Renal cortical epithelial cell (primary cell): ENCODE data around the gene HS3ST2. TPM values are rescaled to one million over a fixed set of nuclear protein-coding genes. Genes with fewer than 3 reads are reported as not detected.

Experiments
- DNase-seq: peaks from one replicate; pipeline ENCODE4 v3.0.0-alpha.2; 2011; ENCODE audit warnings: low read depth
- total RNA-seq: library from RNA; depleted of rRNA; stranded (reverse); fragments of >200 nt; gene quantifications from 2 replicates; pipeline ENCODE4 v1.2.3, GENCODE V29; 2014

Gene HS3ST2
- 1.2 TPM in 1 of 2 replicates, not detected in the other for total RNA-seq

- DNase-seq: no peak
Observed at GRCh38 chr16:22813948-22814710, at the start of gene HS3ST2. HS3ST2 (plus strand) TSS chr16:22814162; CDS start chr16:22814611, 449 bp downstream.

- DNase-seq: no peak
Observed at GRCh38 chr16:22764662-22765327, 49.2 kb upstream of the HS3ST2 start.

DNA sequence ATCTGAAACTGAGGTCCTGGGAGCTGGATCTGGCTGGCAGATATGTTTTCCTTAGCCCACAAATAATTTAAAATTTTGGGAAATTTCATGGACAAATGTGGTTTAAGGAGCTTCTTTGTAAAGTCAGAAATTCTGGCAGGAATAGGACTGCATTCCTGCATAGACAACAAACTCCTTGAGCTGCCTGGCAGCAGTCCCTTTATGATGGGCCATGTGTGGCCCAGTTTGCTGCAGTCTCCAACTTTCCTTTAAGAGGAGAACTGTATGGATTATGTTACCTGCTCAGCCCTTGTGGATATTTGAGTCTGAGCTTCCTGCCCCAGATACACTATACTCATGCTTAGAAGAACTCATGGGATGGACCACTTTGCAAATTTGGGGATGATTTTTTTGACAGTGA, 48.5 kb upstream of the HS3ST2 start:
- DNase-seq: no peak

GRCh38 chr16:22770866-22771265, 43.1 kb upstream of the HS3ST2 start:
- DNase-seq: no peak

- DNase-seq: no peak
Observed at GRCh38 chr16:22771551-22771950, 42.4 kb upstream of the HS3ST2 start.

GRCh38 chr16:22775220-22775922, 38.6 kb upstream of the HS3ST2 start:
- DNase-seq: no peak

GRCh38 chr16:22781480-22781879, 32.5 kb upstream of the HS3ST2 start:
- no peak for DNase-seq

GRCh38 chr16:22782314-22782713, 31.6 kb upstream of the HS3ST2 start:
- no peak for DNase-seq

GRCh38 chr16:22784690-22785214, 29.2 kb upstream of the HS3ST2 start:
- no peak for DNase-seq

DNA sequence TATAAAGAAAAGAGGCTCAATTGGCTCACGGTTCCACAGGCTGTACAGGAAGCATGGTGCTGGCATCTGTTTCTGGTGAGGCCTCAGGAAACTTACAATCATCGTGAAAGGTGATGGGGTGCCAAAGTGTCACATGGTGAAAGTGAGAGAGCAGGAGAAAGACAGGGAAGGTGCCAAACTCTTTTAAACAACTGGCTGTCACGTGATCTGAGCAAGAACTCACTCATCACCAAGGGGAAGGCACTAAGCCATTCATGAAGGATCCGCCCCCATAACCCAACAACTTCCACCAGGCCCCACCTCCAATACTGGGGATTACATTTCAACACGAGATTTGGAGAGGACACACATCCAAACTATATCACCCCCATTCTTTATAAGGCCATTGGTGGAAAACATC, 28.4 kb upstream of the HS3ST2 start:
- DNase-seq: no peak

DNA sequence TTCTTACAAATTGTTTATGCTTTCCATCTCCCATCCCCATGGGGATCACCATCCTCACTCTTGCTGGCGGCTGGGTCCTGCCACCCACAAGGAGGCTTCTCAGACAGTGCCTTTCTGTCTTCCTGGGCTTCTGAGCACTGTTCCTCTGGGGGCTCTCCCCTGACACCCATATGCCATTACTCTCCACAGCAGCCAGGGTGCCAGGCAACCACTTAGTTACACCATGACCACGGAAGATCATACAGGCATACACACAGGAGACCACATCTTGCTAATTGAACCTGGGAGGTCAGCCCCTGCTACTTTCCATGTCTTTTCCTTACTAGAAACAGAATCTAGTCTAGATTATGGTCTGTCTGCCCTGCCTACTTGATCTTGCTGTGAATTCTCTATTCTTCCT, 27.7 kb upstream of the HS3ST2 start:
- DNase-seq: no peak

- DNase-seq: no peak
Observed at GRCh38 chr16:22786691-22787090, 27.3 kb upstream of the HS3ST2 start.

- peak; percentile 58 for DNase-seq
Observed at GRCh38 chr16:22787466-22788192, 26.3 kb upstream of the HS3ST2 start.

GRCh38 chr16:22788193-22788530, 25.8 kb upstream of the HS3ST2 start:
- no peak for DNase-seq

- peak; percentile 11 for DNase-seq
Observed at GRCh38 chr16:22789281-22789945, 24.5 kb upstream of the HS3ST2 start.

- no peak for DNase-seq
Observed at GRCh38 chr16:22797551-22797950, 16.4 kb upstream of the HS3ST2 start.

DNA sequence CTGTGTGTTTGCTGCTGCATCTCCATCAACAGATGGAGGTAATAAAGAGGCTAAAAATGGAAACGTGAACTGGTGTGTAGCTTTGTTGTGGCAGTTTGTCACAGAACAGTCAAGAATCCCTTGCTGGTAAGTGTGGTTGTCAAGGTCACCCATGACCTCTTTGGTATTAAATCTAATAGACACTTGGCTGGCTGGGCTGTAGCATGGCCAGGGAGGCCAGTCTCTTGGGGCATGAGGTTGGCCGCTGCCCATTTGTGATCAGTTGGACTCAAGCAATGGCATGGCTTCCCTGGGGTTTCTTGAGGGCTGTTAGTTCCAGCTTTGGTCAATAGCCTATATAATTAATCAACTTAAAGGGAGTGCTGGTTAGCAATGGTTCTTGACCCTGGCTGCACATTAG, 14.8 kb upstream of the HS3ST2 start:
- no peak for DNase-seq

GRCh38 chr16:22804893-22805292, 9.1 kb upstream of the HS3ST2 start:
- no peak for DNase-seq

DNA sequence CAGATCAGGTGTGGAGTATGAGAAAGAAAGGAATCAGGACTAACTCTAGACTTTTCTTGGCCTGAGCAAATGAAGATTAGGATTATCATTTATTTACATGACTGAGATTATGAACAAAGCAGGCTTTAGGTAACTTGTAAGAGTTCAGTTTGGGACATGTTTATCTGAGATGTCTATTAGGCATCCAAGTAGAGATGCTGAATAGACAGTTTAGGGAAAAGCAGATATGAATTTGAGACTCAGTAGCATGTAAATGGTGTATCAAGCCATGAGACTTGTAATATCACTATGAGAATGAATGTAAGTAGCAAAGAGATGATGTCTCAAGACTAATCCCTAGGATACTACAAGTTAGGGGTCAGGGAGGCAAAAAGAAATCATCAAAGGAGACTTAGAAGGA, 8.6 kb upstream of the HS3ST2 start:
- no peak for DNase-seq

DNA sequence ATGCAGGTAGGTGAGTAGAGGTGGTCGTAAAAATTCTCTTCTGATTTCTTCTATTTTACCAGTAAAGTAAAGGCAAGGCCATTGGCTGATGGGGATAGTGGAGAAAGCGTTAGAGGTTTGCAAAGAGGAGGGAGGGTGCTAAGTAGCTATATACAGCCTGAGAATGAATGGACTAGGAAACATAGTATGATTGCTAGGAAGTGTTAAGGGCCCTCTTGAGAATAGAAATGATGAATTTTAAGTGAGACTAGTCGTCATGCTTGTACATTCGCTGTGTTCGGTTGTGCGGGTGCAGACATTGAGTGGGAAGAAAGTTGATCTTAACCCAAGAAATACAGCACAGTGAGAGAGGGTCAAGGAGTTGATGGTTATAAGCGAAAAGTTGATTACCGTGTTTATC, 7.2 kb upstream of the HS3ST2 start:
- DNase-seq: no peak

- DNase-seq: no peak
Observed at GRCh38 chr16:22810226-22810625, 3.7 kb upstream of the HS3ST2 start.
